ENCODE data around the gene RYR3.

The RYR3 gene

GRCh38 chr15:33384307-33384706 lies 73.5 kb downstream of the RYR3 start:
- DNase-seq (ENCODE audit: low read depth), result no peak

- DNase-seq (ENCODE audit: low read depth), result no peak
Measured at GRCh38 chr15:33392453-33392852, 81.7 kb downstream of the RYR3 start.

GRCh38 chr15:33393546-33393945 lies 82.8 kb downstream of the RYR3 start:
- DNase-seq (ENCODE audit: low read depth), result no peak

GRCh38 chr15:33395321-33395720 lies 84.6 kb downstream of the RYR3 start:
- DNase-seq (ENCODE audit: low read depth), result no peak

GRCh38 chr15:33395846-33396245 lies 85.1 kb downstream of the RYR3 start:
- DNase-seq (ENCODE audit: low read depth), result no peak

GRCh38 chr15:33396475-33396874 lies 85.7 kb downstream of the RYR3 start:
- no peak for DNase-seq (ENCODE audit: low read depth)

- no peak for DNase-seq (ENCODE audit: low read depth)
Measured at GRCh38 chr15:33398555-33398954, 87.8 kb downstream of the RYR3 start.

GRCh38 chr15:33400941-33401340 lies 90.2 kb downstream of the RYR3 start:
- no peak for DNase-seq (ENCODE audit: low read depth)

- no peak for DNase-seq (ENCODE audit: low read depth)
Measured at GRCh38 chr15:33402600-33402999, 91.8 kb downstream of the RYR3 start.

GRCh38 chr15:33405096-33405495 lies 94.3 kb downstream of the RYR3 start:
- DNase-seq (ENCODE audit: low read depth), result no peak

GRCh38 chr15:33411596-33412540 lies 101.1 kb downstream of the RYR3 start:
- no peak for DNase-seq (ENCODE audit: low read depth)

GRCh38 chr15:33419701-33420100 lies 108.9 kb downstream of the RYR3 start:
- DNase-seq (ENCODE audit: low read depth), result no peak

GRCh38 chr15:33424025-33424424 lies 113.3 kb downstream of the RYR3 start:
- DNase-seq (ENCODE audit: low read depth), result no peak

- DNase-seq (ENCODE audit: low read depth), result no peak
Measured at GRCh38 chr15:33425142-33425541, 114.4 kb downstream of the RYR3 start.

- no peak for DNase-seq (ENCODE audit: low read depth)
Measured at GRCh38 chr15:33430577-33430976, 119.8 kb downstream of the RYR3 start.

GRCh38 chr15:33433821-33434220 lies 123.1 kb downstream of the RYR3 start:
- no peak for DNase-seq (ENCODE audit: low read depth)

GRCh38 chr15:33438396-33438795 lies 127.6 kb downstream of the RYR3 start:
- DNase-seq (ENCODE audit: low read depth), result no peak

- DNase-seq (ENCODE audit: low read depth), result no peak
Measured at GRCh38 chr15:33440900-33441299, 130.1 kb downstream of the RYR3 start.

- DNase-seq (ENCODE audit: low read depth), result no peak
Measured at GRCh38 chr15:33442449-33442848, 131.7 kb downstream of the RYR3 start.

GRCh38 chr15:33443708-33444107 lies 132.9 kb downstream of the RYR3 start:
- no peak for DNase-seq (ENCODE audit: low read depth)

- DNase-seq (ENCODE audit: low read depth), result no peak
Measured at GRCh38 chr15:33445984-33446383, 135.2 kb downstream of the RYR3 start.

- DNase-seq (ENCODE audit: low read depth), result no peak
Measured at GRCh38 chr15:33448151-33448550, 137.4 kb downstream of the RYR3 start.

- no peak for DNase-seq (ENCODE audit: low read depth)
Measured at GRCh38 chr15:33448961-33449606, 138.3 kb downstream of the RYR3 start.

All from stimulated activated CD8-positive, alpha-beta memory T cell treated with anti-CD3 and anti-CD28 coated beads, Interleukin-12 subunit alpha, Interleukin-12 subunit beta, amount 100 ng/mL, for 4 hours (primary cell).